Glomerular visceral epithelial cell (primary cell): ENCODE data around the gene UCK2.
A peak's percentile ranks its signal among the peaks of the same experiment; 100 is the strongest.
"Not testable (repeated sequence)": the region's sequence is repeated elsewhere in the genome, so short reads cannot be mapped to it uniquely, and the experiment has no call there.

Experiments used
- DNase-seq: peaks from one replicate; pipeline ENCODE4 v3.0.0-alpha.2; 2016; ENCODE audit errors: extremely low spot score

UCK2 gene

GRCh38 chr1:165827268-165828102 is at the start of gene UCK2:
Gene UCK2, plus strand, starts transcription at chr1:165827614. Its CDS starts 220 bp downstream, at chr1:165827834.
- DNase-seq, result peak; percentile 82

DNA sequence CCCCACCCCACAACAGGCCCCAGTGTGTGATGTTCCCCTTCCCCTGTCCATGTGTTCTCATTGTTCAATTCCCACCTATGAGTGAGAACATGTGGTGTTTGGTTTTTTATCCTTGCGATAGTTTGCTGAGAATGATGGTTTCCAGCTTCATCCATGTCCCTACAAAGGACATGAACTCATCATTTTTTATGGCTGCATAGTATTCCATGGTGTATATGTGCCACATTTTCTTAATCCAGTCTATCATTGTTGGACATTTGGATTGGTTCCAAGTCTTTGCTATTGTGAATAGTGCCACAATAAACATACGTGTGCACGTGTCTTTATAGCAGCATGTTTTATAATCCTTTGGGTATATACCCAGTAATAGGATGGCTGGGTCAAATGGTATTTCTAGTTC is 49.2 kb upstream of the UCK2 start:
- not testable (repeated sequence) for DNase-seq

- DNase-seq, result not testable (repeated sequence)
Measured at GRCh38 chr1:165783519-165783918, 43.9 kb upstream of the UCK2 start.

- DNase-seq, result no peak
Measured at GRCh38 chr1:165787741-165788140, 39.7 kb upstream of the UCK2 start.

DNA sequence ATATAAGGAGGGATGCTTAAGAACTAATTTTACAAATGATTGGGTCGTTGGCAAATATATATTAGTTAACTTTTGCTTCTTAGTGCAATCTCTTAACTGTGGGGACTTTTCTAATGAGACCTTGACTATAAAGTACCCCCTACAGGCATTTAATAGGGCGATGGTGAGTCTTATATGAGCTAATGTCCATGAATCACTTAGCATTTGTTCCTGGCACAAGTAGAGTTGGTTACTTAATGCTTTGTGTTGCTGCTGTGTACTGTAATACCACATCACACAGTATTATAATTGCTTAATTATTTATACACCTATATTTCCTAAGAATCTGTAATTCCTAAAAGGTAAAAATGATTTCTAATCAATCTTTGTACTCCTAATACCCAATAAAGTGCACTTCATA is 33.5 kb upstream of the UCK2 start:
- no peak for DNase-seq

- DNase-seq, result no peak
Measured at GRCh38 chr1:165795894-165796293, 31.5 kb upstream of the UCK2 start.

DNA sequence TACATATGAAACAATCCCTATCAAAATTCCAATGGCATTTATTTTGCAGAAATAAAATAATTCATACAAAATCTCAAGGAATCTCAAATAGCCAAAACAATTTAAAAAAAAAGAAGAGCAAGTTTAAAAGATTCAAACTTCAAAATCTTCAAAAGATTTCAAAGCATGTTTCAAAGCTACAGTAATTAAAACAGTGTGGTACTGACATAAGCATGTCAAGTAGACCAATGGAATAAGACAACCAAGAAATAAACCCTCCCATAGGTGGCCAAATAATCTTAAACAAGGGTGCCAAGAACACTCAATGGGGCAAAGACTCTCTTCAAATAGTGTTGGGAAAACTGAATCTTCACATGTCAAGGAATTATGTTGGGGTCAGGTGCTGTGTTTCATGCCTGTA is 28.0 kb upstream of the UCK2 start:
- no peak for DNase-seq

DNA sequence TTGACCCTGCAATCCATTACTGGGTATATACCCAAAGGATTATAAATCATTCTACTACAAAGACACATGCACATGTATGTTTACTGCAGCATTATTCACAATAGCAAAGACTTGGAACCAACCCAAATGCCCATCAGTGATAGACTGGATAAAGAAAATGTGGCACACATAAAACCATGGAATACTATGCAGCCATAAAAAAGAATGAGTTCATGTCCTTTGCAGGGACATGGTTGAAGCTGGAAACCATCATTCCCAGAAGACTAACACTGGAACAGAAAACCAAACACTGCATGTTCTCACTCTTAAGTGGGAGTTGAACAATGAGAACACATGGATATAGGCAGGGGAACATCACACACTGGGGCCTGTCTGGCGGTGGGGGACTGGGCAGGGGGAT is 22.9 kb upstream of the UCK2 start:
- DNase-seq, result not testable (repeated sequence)

GRCh38 chr1:165807613-165808012 is 19.8 kb upstream of the UCK2 start:
- DNase-seq, result no peak

GRCh38 chr1:165815725-165816124 is 11.7 kb upstream of the UCK2 start:
- no peak for DNase-seq

DNA sequence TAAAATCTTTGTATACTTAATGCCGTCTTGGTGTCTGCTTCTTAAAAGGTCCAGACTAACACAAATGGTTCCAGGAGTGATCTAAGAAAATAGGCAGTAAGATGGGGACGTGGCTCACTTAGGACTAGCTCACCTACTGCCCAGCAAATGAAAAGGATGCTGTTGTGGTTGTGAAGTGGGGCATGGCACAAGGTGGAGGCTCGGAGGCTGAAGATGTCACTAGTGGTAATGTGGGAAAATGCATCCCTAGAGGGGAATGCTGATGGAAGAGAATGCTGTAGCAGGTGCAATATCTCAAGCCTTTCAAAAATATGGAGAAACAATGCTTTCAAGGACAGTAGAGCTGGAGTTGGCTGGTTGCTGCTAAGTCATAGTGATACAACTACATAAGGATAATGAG is 11.3 kb upstream of the UCK2 start:
- no peak for DNase-seq

- DNase-seq, result no peak
Measured at GRCh38 chr1:165816826-165817497, 10.5 kb upstream of the UCK2 start.

DNA sequence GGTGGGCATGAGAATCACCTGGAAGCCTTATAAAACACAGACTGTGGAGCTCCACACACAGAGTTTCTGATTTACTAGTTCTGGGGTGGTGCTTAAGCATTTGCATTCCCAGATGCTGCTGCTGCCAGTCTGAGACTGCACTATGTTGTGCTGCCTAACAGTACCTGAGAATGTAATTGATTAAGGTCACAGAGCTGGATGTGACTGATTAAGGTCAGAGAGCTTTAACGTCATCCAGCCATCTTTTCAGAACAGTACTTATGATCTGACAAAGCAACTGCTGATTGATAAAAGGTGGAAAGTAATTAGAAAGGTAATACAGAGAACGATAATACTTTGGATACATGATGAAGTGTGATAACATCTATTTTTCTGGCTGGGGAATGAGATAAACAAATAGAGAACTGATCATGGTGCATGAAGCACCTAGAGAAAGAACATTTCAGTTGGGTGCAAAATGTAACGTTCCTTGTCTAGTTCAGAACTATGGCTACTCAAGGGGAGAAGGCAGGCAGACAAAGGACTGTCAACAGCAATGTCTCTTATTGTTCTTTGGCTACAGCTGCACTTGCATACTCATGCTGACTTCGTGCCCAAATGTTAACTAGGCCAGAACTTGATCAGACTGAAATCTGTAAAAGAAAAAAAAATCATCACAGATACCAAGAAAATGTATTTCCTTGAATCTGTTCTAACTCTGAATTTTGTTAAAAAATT is 3.7 kb upstream of the UCK2 start:
- DNase-seq, result no peak

GRCh38 chr1:165824269-165824643 is 3.2 kb upstream of the UCK2 start:
- no peak for DNase-seq

- DNase-seq, result no peak
Measured at GRCh38 chr1:165826565-165827267, 698 bp upstream of the UCK2 start.

GRCh38 chr1:165828103-165828668 is 772 bp downstream of the UCK2 start:
- DNase-seq, result peak; percentile 60

DNA sequence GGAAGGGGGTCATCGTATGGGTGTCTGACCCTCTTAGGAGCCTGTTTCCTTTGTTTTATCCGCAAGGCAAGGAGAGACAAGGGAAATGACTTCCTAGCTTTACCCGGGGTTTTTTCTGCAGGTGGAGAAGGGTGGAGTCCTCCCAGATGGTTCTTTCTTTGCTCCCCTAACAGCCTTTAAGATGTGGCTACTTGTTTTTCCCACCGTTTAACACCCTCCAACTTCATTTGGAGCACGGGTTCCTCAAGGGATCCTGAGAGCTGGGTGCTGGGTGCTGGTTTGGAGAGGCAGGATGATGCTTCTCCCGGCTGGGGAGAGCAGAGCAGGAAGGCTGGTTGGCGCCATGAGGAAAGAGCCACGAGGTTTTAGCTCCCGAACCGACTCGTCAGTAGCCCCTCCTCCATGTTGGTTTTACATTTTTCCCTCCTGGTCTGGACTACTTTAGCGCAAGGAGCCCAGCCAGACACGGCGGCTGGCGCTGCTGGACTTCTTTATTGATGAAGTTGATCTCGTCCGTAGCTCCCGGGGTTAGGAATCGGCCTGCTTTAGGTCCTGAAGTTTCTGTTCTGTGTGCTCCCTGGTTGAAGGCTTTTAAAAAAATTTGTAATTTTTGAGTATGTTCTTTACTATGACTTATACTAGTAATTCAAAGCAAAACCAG is 1.4 kb downstream of the UCK2 start:
- peak; percentile 84 for DNase-seq

- DNase-seq, result no peak
Measured at GRCh38 chr1:165829888-165830287, 2.5 kb downstream of the UCK2 start.

GRCh38 chr1:165831146-165831545 is 3.7 kb downstream of the UCK2 start:
- DNase-seq, result no peak

DNA sequence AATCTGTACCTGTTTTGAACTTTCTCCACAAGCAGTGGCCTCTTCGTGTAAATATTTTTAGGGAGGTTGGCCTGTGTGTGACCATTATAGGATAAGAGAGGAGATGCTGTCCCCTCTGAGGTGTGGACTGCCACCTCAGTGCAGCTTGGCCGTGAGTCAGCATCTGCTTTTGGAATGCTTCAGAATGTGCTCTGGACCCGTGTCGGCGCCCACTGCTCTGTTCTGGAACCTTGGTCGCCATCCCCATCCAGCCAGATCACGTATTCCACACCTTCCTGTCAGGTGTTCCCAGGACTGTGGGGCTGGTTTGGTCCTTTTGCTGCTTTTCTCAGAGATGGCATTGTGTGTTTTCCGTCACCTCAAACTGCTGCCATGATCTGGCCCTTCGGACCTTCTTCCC is 5.5 kb downstream of the UCK2 start:
- no peak for DNase-seq

DNA sequence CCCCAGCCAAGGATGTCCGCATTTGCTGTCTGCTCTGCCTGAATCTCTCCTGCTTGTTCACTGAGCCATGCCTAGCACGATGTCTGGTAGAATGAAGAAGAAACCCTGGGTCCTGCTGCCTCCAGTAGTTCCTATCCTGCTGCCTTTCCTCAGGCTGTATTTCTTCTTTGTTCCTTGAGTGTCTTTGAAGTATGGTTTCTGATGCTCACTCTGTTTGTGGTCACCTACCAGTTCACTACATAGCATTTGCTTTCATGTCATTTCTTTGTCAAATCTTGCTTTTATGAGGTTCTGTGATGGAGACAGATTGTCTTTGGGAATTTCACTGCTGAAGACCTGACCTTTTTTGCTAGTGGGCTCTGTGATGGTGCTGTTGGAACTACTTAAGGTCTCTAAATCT is 5.9 kb downstream of the UCK2 start:
- DNase-seq, result no peak
